MM.1S (cell line): ENCODE results near the gene FAM156A.

Experiments used
- CTCF ChIP-seq: fragments of 300-600 bp; sonication (generic); IDR thresholded peaks from 2 replicates; pipeline ENCODE4 v1.5.1; 2016; ENCODE audit warnings: antibody characterized with exemption, low read length, mixed read lengths
- EZH2 ChIP-seq: fragments of 300-600 bp; sonication (generic); optimal IDR thresholded peaks from 2 replicates; pipeline ENCODE3; 2017; ENCODE audit warnings: low read depth, mild to moderate bottlenecking, antibody characterized with exemption, low read length, mixed read lengths

- no peak for TF ChIP-seq CTCF
- no peak for TF ChIP-seq EZH2
Measured at GRCh38 chrX:53001958-53002357, 43.6 kb upstream of the FAM156A start.
